KMS-11 (cell line): Measurements from ENCODE around the gene YWHAH.

Experiments
- H2AFZ ChIP-seq: fragments of 200-600 bp; sonication (generic); 2 replicates; pipeline ENCODE4 v1.6.1; 2016; ENCODE audit warnings: antibody characterized with exemption, mixed run types, low read depth
- H3K27ac ChIP-seq: fragments of 200-600 bp; sonication (generic); 2 replicates; pipeline ENCODE4 v1.6.1; 2016; ENCODE audit warnings: mild to moderate bottlenecking, mixed run types
- H3K27me3 ChIP-seq: fragments of 200-600 bp; sonication (generic); 2 replicates; pipeline ENCODE4 v1.6.1; 2017; ENCODE audit warnings: mild to moderate bottlenecking, low read depth, mixed run types, moderate library complexity; ENCODE audit not compliant: insufficient read depth
- H3K36me3 ChIP-seq: fragments of 200-600 bp; sonication (generic); 2 replicates; pipeline ENCODE4 v1.6.1; 2017; ENCODE audit warnings: mild to moderate bottlenecking, mixed run types; ENCODE audit not compliant: insufficient read depth
- H3K4me1 ChIP-seq: fragments of 200-600 bp; sonication (generic); 2 replicates; pipeline ENCODE4 v1.6.1; 2016; ENCODE audit warnings: mild to moderate bottlenecking, low read depth, mixed run types; ENCODE audit not compliant: poor library complexity, severe bottlenecking
- H3K4me2 ChIP-seq: fragments of 200-600 bp; sonication (generic); 2 replicates; pipeline ENCODE4 v1.7.0; 2016; ENCODE audit warnings: mild to moderate bottlenecking, mixed run types
- H3K4me3 ChIP-seq: fragments of 200-600 bp; sonication (generic); IDR thresholded peaks from 2 replicates; pipeline ENCODE4 v1.6.1; 2017; ENCODE audit warnings: low read depth, low read length, mixed read lengths; ENCODE audit not compliant: insufficient read depth
- H3K79me2 ChIP-seq: fragments of 200-600 bp; sonication (generic); 2 replicates; pipeline ENCODE4 v1.6.1; 2016; ENCODE audit warnings: low read depth, mixed run types; ENCODE audit not compliant: insufficient read depth
- H3K9ac ChIP-seq: fragments of 200-600 bp; sonication (generic); 2 replicates; pipeline ENCODE4 v1.6.1; 2016; ENCODE audit warnings: mild to moderate bottlenecking, mixed run types
- H4K20me1 ChIP-seq: fragments of 200-600 bp; sonication (generic); 2 replicates; pipeline ENCODE4 v1.6.1; 2016; ENCODE audit warnings: mild to moderate bottlenecking, mixed run types; ENCODE audit not compliant: insufficient read depth
- TF ChIP-seq, protein P1 (sequence below): fragments of 200-600 bp; sonication (generic); conservative IDR thresholded peaks from 2 replicates; pipeline ENCODE4 v1.6.1; 2017; ENCODE audit warnings: low read depth, mild to moderate bottlenecking, antibody characterized with exemption, low read length, moderate library complexity, mixed read lengths

Gene YWHAH

DNA sequence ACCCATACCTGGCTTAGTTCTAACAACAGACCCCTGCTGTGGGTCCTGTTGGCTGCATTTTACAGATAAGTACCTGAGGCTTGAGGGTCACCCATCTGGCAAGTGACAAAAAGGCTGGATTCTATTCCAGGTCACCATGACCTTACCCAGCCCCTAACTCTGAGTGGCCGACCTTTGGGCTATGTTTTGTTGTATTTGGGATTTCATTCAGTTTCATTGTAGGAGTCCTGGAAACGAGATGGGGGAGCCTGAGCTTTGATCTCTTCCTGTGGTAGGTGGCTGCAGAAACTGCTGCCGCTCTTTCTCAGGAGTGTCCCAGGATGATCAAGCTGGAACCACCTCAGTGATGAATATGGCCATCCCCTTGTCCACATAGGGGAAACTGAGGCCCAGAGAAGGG lies 24.6 kb upstream of the YWHAH start:
- Histone ChIP-seq H3K4me1 (peaks cover 4% of the 10 kb centered on the region), H2AFZ (no peak overlapping the region), H3K4me2 (no peak overlapping the region), H3K9ac (no peak overlapping the region), H3K4me3 (no peak overlapping the region), H3K79me2 (no peaks in the 10 kb centered on the region), H3K36me3 (no peaks in the 10 kb centered on the region), H3K27ac (no peak overlapping the region), H3K27me3 (no peaks in the 10 kb centered on the region), H4K20me1 (no peaks in the 10 kb centered on the region)
- TF ChIP-seq, protein P1, sequence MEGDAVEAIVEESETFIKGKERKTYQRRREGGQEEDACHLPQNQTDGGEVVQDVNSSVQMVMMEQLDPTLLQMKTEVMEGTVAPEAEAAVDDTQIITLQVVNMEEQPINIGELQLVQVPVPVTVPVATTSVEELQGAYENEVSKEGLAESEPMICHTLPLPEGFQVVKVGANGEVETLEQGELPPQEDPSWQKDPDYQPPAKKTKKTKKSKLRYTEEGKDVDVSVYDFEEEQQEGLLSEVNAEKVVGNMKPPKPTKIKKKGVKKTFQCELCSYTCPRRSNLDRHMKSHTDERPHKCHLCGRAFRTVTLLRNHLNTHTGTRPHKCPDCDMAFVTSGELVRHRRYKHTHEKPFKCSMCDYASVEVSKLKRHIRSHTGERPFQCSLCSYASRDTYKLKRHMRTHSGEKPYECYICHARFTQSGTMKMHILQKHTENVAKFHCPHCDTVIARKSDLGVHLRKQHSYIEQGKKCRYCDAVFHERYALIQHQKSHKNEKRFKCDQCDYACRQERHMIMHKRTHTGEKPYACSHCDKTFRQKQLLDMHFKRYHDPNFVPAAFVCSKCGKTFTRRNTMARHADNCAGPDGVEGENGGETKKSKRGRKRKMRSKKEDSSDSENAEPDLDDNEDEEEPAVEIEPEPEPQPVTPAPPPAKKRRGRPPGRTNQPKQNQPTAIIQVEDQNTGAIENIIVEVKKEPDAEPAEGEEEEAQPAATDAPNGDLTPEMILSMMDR, result no peak

DNA sequence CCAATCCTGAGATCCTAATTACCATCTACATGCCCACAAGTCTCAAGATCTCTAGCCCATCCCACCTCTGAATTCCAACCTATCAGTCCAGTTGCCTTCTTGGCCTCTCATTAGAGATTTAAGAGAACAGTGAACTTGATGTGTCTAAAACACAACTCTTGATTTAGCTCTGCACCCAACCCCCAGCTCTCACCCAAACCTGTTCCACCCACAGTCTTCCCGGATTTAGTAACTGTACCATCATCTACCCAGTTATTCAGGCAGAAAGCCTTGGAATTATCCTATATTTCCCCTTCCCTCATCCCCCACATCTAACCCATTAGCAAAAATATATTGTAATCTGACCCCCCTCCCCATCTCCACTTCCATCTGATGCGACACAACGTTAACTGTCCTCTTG lies 24.0 kb upstream of the YWHAH start:
- H3K9ac ChIP-seq, result no peak overlapping the region
- TF ChIP-seq, protein P1, result no peak
- no peaks in the 10 kb centered on the region for H3K27me3 ChIP-seq
- H4K20me1 ChIP-seq, result no peaks in the 10 kb centered on the region
- H3K79me2 ChIP-seq, result no peaks in the 10 kb centered on the region
- no peak overlapping the region for H3K4me2 ChIP-seq
- H3K27ac ChIP-seq, result no peak overlapping the region
- H3K36me3 ChIP-seq, result no peaks in the 10 kb centered on the region
- H3K4me1 ChIP-seq, result peaks cover 4% of the 10 kb centered on the region
- no peak overlapping the region for H2AFZ ChIP-seq
- H3K4me3 ChIP-seq, result no peak overlapping the region

DNA sequence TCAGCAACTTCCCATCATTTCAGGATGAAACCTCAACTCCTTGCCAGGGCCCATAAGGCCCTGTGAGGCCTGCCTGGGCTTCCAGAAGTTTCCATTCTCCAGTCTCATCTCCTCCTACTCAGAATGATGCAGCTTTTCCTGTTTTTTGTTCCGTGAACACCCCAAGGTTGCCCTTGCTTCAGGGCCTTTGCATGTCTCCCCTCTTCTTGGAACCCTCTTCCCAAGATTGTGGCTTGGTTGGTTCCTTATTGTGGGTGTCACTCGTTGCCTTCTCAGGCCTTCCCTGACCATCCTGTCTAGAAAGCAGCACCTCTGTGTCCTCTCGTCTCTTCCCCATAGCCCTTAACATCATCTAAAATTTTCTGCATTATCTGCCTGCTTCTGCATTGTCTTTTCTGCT lies 23.2 kb upstream of the YWHAH start:
- Histone ChIP-seq H4K20me1 (no peaks in the 10 kb centered on the region), H3K27me3 (no peaks in the 10 kb centered on the region), H3K4me3 (no peak overlapping the region), H3K79me2 (no peaks in the 10 kb centered on the region), H3K9ac (no peak overlapping the region), H2AFZ (no peak overlapping the region), H3K36me3 (no peaks in the 10 kb centered on the region), H3K4me1 (peaks cover 4% of the 10 kb centered on the region), H3K27ac (no peak overlapping the region), H3K4me2 (no peak overlapping the region)
- TF ChIP-seq, protein P1, result no peak

DNA sequence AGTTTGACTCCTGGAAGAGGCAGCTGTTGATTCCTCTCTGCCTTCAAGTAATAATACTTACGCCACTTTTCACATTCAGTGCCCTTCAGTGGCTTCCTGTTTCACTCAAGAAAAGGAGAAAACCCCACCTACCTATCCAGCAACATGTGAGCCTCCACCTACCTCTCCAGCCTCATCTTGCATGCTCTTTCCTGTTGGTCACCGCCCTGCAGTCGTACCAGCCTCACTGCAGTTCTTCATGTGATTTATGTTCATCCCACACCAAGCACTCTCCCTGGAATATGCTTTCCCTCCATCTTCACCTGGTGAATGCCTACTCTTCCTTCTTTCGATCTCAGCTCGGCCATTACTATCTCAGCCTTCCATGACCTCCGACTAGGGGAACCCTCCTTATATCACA lies 21.8 kb upstream of the YWHAH start:
- TF ChIP-seq, protein P1, result no peak
- Histone ChIP-seq H3K27ac (no peak overlapping the region), H3K4me2 (no peak overlapping the region)

More for the DNA sequence above, 21.8 kb upstream of the YWHAH start:
- Histone ChIP-seq H3K27me3 (no peaks in the 10 kb centered on the region), H3K9ac (no peak overlapping the region), H2AFZ (no peak overlapping the region), H3K36me3 (no peaks in the 10 kb centered on the region), H3K4me3 (no peak overlapping the region), H4K20me1 (no peaks in the 10 kb centered on the region), H3K4me1 (peaks cover 4% of the 10 kb centered on the region), H3K79me2 (no peaks in the 10 kb centered on the region)
